A549 (cell line): ENCODE data around the gene PUS7L. TPM values are rescaled to one million over a fixed set of nuclear protein-coding genes. Genes with fewer than 3 reads are reported as not detected.
"Not testable (repeated sequence)": the region's sequence is repeated elsewhere in the genome, so short reads cannot be mapped to it uniquely, and the experiment has no call there.

Source experiments
- ATAC-seq, 2 experiments: fragments of 200-7000 bp in 1 of 2; fragments of >200 bp in 1 of 2; cut with Nextera tagmentation in 1 of 2; cut with Tn5 transposase in 1 of 2; 3 replicates each; pipeline versions ENCODE4 v1.8.0 to v1.9.1; 2018 to 2020; ENCODE audit warnings: mild to moderate bottlenecking in 1 of 2, moderate library complexity in 1 of 2
- CTCF ChIA-PET: fragments of 300-600 bp; sonication (Branson Sonifier 250); formaldehyde crosslinking; extraction: SDS; loops from one replicate; lab custom pipeline; 2021; ENCODE audit warnings: antibody characterized with exemption, inconsistent platforms; lab: Yijun Ruan, JAX
- POLR2A ChIA-PET: fragments of 350-600 bp; formaldehyde crosslinking; extraction: SDS; loops from one replicate; lab custom pipeline; 2021; ENCODE audit warnings: antibody characterized with exemption, inconsistent platforms; lab: Yijun Ruan, JAX
- DNase-seq, 2 experiments: peaks; one replicate each; pipeline versions ENCODE4 v3.0.0 to v3.0.0-alpha.2; 2011 to 2016; ENCODE audit warnings: low read depth in 1 of 2, low spot score in 1 of 2
- FAIRE-seq: peaks from 2 replicates; lab custom pipeline; 2011; peaks lifted over from hg19 to GRCh38; lab: Jason Lieb, UNC
- H3K27ac ChIP-seq, 2 experiments: fragments of >200 bp; sonication (Bioruptor Twin); formaldehyde crosslinking; 3 replicates each; pipeline ENCODE4 v1.5.1; 2016 to 2017
- H3K4me1 ChIP-seq: fragments of >200 bp; sonication (Bioruptor Twin); formaldehyde crosslinking; 3 replicates; pipeline ENCODE4 v1.6.1; 2016
- H3K4me2 ChIP-seq: fragments of >200 bp; sonication (Bioruptor Twin); formaldehyde crosslinking; 3 replicates; pipeline ENCODE4 v1.6.1; 2016
- H3K4me3 ChIP-seq: fragments of >200 bp; sonication (Bioruptor Twin); formaldehyde crosslinking; 3 replicates; pipeline ENCODE4 v1.5.1; 2016
- H3K9me3 ChIP-seq: fragments of >200 bp; sonication (Bioruptor Twin); formaldehyde crosslinking; 3 replicates; pipeline ENCODE4 v1.6.1; 2016
- BCL3 ChIP-seq: fragments of >200 bp; sonication (Bioruptor Twin); formaldehyde crosslinking; IDR thresholded peaks from 3 replicates; pipeline ENCODE4 v1.6.1; 2016
- BHLHE40 ChIP-seq: IDR thresholded peaks from 2 replicates; pipeline ENCODE4 v1.6.1; 2012; ENCODE audit warnings: low read depth, low read length, inconsistent platforms
- CEBPB ChIP-seq, 2 experiments: fragments of >200 bp in 1 of 2; sonication (Bioruptor Twin) in 1 of 2; formaldehyde crosslinking in 1 of 2; IDR thresholded peaks; 2 replicates each; pipeline ENCODE4 v1.6.1; 2012 to 2016
- CHD2 ChIP-seq: fragments of 150-350 bp; IDR thresholded peaks from 2 replicates; pipeline ENCODE4 v1.6.1; 2014; ENCODE audit warnings: low read length; ENCODE audit not compliant: partially characterized antibody
- EHF ChIP-seq: fragments of 250-450 bp; sonication (Bioruptor Pico); IDR thresholded peaks from 2 replicates; pipeline ENCODE4 v1.5.0; 2020; ENCODE audit warnings: mild to moderate bottlenecking
- ESRRA ChIP-seq: fragments of 150-350 bp; IDR thresholded peaks from 2 replicates; pipeline ENCODE4 v1.6.1; 2014; ENCODE audit warnings: mild to moderate bottlenecking, low read length, borderline replicate concordance
- FOSB ChIP-seq: fragments of 250-450 bp; sonication (Bioruptor Pico); IDR thresholded peaks from 2 replicates; pipeline ENCODE4 v1.5.0; 2020; ENCODE audit warnings: mild to moderate bottlenecking, moderate library complexity
- HDAC2 ChIP-seq: fragments of 200-600 bp; sonication (generic); IDR thresholded peaks from 2 replicates; pipeline ENCODE4 v1.6.1; 2016
- HOXA7 ChIP-seq: fragments of 250-450 bp; sonication (Bioruptor Pico); IDR thresholded peaks from 2 replicates; pipeline ENCODE4 v1.5.0; 2020; ENCODE audit warnings: mild to moderate bottlenecking, moderate library complexity
- KDM1A ChIP-seq: fragments of 200-600 bp; sonication (generic); IDR thresholded peaks from 2 replicates; pipeline ENCODE4 v1.6.1; 2016; ENCODE audit warnings: low read depth, mild to moderate bottlenecking
- KDM5A ChIP-seq: fragments of 200-600 bp; sonication (generic); IDR thresholded peaks from 2 replicates; pipeline ENCODE4 v1.6.1; 2016; ENCODE audit warnings: antibody characterized with exemption, mild to moderate bottlenecking
- MAFK ChIP-seq: fragments of 450-650 bp; IDR thresholded peaks from 2 replicates; pipeline ENCODE4 v1.6.1; 2014; ENCODE audit not compliant: partially characterized antibody
- MAZ ChIP-seq: fragments of 150-350 bp; IDR thresholded peaks from 2 replicates; pipeline ENCODE4 v1.6.1; 2014; ENCODE audit warnings: antibody characterized with exemption, low read depth, low read length, borderline replicate concordance
- NFE2L2 ChIP-seq: fragments of 150-350 bp; conservative IDR thresholded peaks from 2 replicates; pipeline ENCODE4 v1.6.1; 2014; ENCODE audit warnings: low read length
- NPAS2 ChIP-seq: fragments of 250-450 bp; sonication (Bioruptor Pico); IDR thresholded peaks from 2 replicates; pipeline ENCODE4 v1.8.0; 2022; ENCODE audit warnings: mild to moderate bottlenecking, moderate library complexity, borderline replicate concordance
- POLR2AphosphoS2 ChIP-seq: conservative IDR thresholded peaks from 2 replicates; pipeline ENCODE4 v1.6.1; 2012; ENCODE audit warnings: low read length, improper control_type of control experiment, inconsistent platforms
- RAD21 ChIP-seq, 2 experiments: fragments of >200 bp in 1 of 2; sonication (Bioruptor Twin) in 1 of 2; formaldehyde crosslinking in 1 of 2; IDR thresholded peaks in 1 of 2; conservative IDR thresholded peaks in 1 of 2; 2 replicates in 1 of 2; 3 replicates in 1 of 2; pipeline ENCODE4 v1.6.1; 2012 to 2018; ENCODE audit warnings: inconsistent platforms in 1 of 2
- RFX5 ChIP-seq: fragments of 450-650 bp; IDR thresholded peaks from 2 replicates; pipeline ENCODE4 v1.7.1; 2014; ENCODE audit warnings: antibody characterized with exemption, mild to moderate bottlenecking, moderate library complexity
- TFCP2L1 ChIP-seq: fragments of 250-450 bp; sonication (Bioruptor Pico); IDR thresholded peaks from 2 replicates; pipeline ENCODE4 v1.5.0; 2021; ENCODE audit warnings: mild to moderate bottlenecking
- TP53 ChIP-seq: fragments of 250-450 bp; sonication (Bioruptor Pico); IDR thresholded peaks from 2 replicates; pipeline ENCODE4 v1.5.0; 2021; ENCODE audit warnings: mild to moderate bottlenecking, moderate library complexity
- WGBS: methylation state at CpG from one replicate; pipeline ENCODE4 v1.1.6; 2017; ENCODE audit errors: missing lambda C conversion rate; 5-methylcytosine and 5-hydroxymethylcytosine counted together
- polyA plus RNA-seq, 4 experiments: library from polyadenylated mRNA; depleted of rRNA in 3 of 4; stranded (reverse); fragments of >200 nt; fragmentation: RNase III in 1 of 4; extraction: RNeasy Plus Mini Kit Qiagen cat#74134 plus additional on column Dnase treatment in 1 of 4; gene quantifications; 2 replicates in 3 of 4; 3 replicates in 1 of 4; pipeline ENCODE4 v1.2.3, GENCODE V29; 2011 to 2017
- TF ChIP-seq, protein P1 (sequence below): fragments of 250-450 bp; sonication (Bioruptor Pico); IDR thresholded peaks from 2 replicates; pipeline ENCODE4 v1.5.0; 2021; ENCODE audit warnings: mild to moderate bottlenecking, moderate library complexity, borderline replicate concordance
- TF ChIP-seq, protein P2 (sequence below): fragments of 250-450 bp; sonication (Bioruptor Pico); IDR thresholded peaks from 2 replicates; pipeline ENCODE4 v1.5.0; 2020; ENCODE audit warnings: low read depth, mild to moderate bottlenecking, moderate library complexity
- TF ChIP-seq, protein P3 (sequence below): fragments of >200 bp; sonication (Bioruptor Twin); formaldehyde crosslinking; IDR thresholded peaks from 3 replicates; pipeline ENCODE4 v1.5.1; 2016
- TF ChIP-seq, protein P4 (sequence below): fragments of 450-650 bp; IDR thresholded peaks from 2 replicates; pipeline ENCODE4 v1.6.1; 2014; ENCODE audit warnings: antibody characterized with exemption

The PUS7L gene
- polyA plus RNA-seq, 2 of the 4 experiments (the other 2 are of a cell fraction): 5.8 to 16.6 TPM

- TF ChIP-seq EHF (CRISPR knock-in tag) (no peak), MAFK (no peak), RFX5 (no peak), CEBPB (IDR thresholded peaks at IDR 0.05) (no peak), TFCP2L1 (no peak), HOXA7 (CRISPR knock-in tag) (no peak), KDM1A (no peak)
- TF ChIP-seq, protein P1, sequence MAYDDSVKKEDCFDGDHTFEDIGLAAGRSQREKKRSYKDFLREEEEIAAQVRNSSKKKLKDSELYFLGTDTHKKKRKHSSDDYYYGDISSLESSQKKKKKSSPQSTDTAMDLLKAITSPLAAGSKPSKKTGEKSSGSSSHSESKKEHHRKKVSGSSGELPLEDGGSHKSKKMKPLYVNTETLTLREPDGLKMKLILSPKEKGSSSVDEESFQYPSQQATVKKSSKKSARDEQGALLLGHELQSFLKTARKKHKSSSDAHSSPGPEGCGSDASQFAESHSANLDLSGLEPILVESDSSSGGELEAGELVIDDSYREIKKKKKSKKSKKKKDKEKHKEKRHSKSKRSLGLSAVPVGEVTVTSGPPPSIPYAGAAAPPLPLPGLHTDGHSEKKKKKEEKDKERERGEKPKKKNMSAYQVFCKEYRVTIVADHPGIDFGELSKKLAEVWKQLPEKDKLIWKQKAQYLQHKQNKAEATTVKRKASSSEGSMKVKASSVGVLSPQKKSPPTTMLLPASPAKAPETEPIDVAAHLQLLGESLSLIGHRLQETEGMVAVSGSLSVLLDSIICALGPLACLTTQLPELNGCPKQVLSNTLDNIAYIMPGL (CRISPR knock-in tag): no peak
- TF ChIP-seq, protein P2, sequence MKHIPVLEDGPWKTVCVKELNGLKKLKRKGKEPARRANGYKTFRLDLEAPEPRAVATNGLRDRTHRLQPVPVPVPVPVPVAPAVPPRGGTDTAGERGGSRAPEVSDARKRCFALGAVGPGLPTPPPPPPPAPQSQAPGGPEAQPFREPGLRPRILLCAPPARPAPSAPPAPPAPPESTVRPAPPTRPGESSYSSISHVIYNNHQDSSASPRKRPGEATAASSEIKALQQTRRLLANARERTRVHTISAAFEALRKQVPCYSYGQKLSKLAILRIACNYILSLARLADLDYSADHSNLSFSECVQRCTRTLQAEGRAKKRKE (CRISPR knock-in tag): no peak
- TF ChIP-seq, all 56 proteins: peak for 0
These were observed 63.7 kb downstream of the PUS7L start (continued) for GRCh38 chr12:43694879-43695278.

DNA sequence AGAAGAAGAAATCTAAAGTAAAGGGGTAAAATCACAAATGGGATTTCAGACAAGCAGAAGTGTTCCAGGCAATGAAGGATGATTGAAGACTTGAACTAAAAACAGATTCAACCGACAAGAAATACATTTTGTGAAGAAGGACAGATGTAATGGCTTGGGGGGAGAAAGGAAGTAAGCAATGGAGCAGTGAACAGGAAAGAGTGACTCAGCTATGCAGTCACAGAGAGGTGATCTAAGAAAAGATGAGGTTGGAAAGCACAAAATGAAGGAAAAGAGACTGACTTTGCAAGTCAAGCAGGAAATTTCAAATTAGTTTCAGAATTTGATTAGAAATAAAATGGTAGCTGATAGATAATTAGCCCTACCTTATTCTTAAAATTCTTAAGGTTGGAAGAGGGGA is 66.5 kb downstream of the PUS7L start:
- no peak overlapping the region for H3K4me3 ChIP-seq
- FAIRE-seq (peak; percentile 70), ATAC-seq (no peak), DNase-seq (no peak)
- no peaks in the 10 kb centered on the region for H3K4me1 ChIP-seq
- CTCF ChIA-PET: no interaction called here
- TF ChIP-seq MAZ: no peak
- TF ChIP-seq BCL3: no peak
- TF ChIP-seq EHF (CRISPR knock-in tag): no peak
- no peak for TF ChIP-seq KDM5A
- no peak for TF ChIP-seq HOXA7 (CRISPR knock-in tag)
- TF ChIP-seq NPAS2: no peak
- no peak for TF ChIP-seq ESRRA
- TF ChIP-seq HDAC2: no peak
- TF ChIP-seq BHLHE40: no peak
- TF ChIP-seq CHD2: no peak
- TF ChIP-seq, all 56 proteins: peak for 0
- 3% methylated on average over 1 of the region's 1 CpG for WGBS
- Histone ChIP-seq H3K4me2 (no peak overlapping the region), H3K9me3 (no peaks in the 10 kb centered on the region), H3K27ac (no peak overlapping the region)
- POLR2A ChIA-PET: no interaction called here

- CTCF ChIA-PET, H3K4me2 ChIP-seq, H3K4me1 ChIP-seq, ATAC-seq, FAIRE-seq, DNase-seq, H3K9me3 ChIP-seq, H3K27ac ChIP-seq, POLR2A ChIA-PET, H3K4me3 ChIP-seq: not testable (repeated sequence)
- WGBS: 83% methylated on average over 6 of the region's 30 CpGs
These were observed 73.1 kb downstream of the PUS7L start for GRCh38 chr12:43685491-43685890.

DNA sequence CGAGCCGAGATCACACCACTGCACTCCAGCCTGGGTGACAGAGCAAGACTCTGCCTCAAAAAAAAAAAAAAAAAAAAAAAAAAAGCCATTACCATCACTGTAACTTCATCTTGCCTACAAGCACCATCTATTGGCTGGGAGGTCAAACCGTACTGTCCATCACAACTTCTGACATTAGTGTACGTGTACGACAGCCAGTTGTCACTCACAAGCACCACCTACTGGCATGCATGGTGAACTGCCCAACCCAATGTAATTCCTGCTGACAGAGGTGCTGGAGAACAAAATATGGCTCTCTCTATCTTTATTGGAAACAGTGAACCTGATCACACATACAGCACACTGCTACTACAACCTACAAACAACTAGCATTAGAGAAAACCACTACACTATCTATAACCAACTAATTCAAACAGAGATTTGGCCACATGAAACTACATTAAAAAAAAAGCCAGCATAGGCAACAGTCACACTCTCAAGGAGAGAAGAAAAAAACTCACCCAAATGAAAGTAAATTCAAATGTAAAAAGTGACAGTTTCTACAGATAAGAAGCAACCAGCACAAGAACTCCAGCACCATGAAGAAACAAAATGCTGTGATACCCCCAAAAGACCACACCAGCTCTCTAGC is 82.3 kb downstream of the PUS7L start:
- ChIA-PET POLR2A (no interaction called here), CTCF (no interaction called here)
- peak; percentile 15 to 67 for DNase-seq
- peak; percentile 62 to 89; a peak in 5 of 6 replicates for ATAC-seq
- H3K9me3 ChIP-seq: no peaks in the 10 kb centered on the region
- no peak overlapping the region for H3K4me2 ChIP-seq
- FAIRE-seq: peak; percentile 56
- no peak overlapping the region for H3K4me3 ChIP-seq
- WGBS: 38% methylated on average over 5 of the region's 5 CpGs
- H3K27ac ChIP-seq: no peak overlapping the region
- no peaks in the 10 kb centered on the region for H3K4me1 ChIP-seq
- peak in 1 of 2 experiments; percentile 48; a peak in 2 of 5 replicates for TF ChIP-seq RAD21 (conservative IDR thresholded peaks at IDR 0.05 in 1 of 2, IDR thresholded peaks at IDR 0.05 in 1 of 2)
- TF ChIP-seq BCL3: no peak
- TF ChIP-seq, protein P3, sequence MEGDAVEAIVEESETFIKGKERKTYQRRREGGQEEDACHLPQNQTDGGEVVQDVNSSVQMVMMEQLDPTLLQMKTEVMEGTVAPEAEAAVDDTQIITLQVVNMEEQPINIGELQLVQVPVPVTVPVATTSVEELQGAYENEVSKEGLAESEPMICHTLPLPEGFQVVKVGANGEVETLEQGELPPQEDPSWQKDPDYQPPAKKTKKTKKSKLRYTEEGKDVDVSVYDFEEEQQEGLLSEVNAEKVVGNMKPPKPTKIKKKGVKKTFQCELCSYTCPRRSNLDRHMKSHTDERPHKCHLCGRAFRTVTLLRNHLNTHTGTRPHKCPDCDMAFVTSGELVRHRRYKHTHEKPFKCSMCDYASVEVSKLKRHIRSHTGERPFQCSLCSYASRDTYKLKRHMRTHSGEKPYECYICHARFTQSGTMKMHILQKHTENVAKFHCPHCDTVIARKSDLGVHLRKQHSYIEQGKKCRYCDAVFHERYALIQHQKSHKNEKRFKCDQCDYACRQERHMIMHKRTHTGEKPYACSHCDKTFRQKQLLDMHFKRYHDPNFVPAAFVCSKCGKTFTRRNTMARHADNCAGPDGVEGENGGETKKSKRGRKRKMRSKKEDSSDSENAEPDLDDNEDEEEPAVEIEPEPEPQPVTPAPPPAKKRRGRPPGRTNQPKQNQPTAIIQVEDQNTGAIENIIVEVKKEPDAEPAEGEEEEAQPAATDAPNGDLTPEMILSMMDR: peak; percentile 30; the same call in 2 of the 3 replicates
- no peak for TF ChIP-seq TP53 (CRISPR knock-in tag)
- no peak for TF ChIP-seq FOSB (CRISPR knock-in tag)
- TF ChIP-seq NFE2L2: no peak
- TF ChIP-seq, protein P4, sequence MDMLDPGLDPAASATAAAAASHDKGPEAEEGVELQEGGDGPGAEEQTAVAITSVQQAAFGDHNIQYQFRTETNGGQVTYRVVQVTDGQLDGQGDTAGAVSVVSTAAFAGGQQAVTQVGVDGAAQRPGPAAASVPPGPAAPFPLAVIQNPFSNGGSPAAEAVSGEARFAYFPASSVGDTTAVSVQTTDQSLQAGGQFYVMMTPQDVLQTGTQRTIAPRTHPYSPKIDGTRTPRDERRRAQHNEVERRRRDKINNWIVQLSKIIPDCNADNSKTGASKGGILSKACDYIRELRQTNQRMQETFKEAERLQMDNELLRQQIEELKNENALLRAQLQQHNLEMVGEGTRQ: no peak
- TF ChIP-seq POLR2AphosphoS2: no peak
- TF ChIP-seq EHF (CRISPR knock-in tag): no peak
- no peak for TF ChIP-seq RFX5
